ENCODE data around the gene SPACDR. TPM values are rescaled to one million over a fixed set of nuclear protein-coding genes. Genes with fewer than 3 reads are reported as not detected.

Gene SPACDR
- polyA plus RNA-seq, 5 donors, result 2.0 to 6.2 (median 4.0) TPM

DNA sequence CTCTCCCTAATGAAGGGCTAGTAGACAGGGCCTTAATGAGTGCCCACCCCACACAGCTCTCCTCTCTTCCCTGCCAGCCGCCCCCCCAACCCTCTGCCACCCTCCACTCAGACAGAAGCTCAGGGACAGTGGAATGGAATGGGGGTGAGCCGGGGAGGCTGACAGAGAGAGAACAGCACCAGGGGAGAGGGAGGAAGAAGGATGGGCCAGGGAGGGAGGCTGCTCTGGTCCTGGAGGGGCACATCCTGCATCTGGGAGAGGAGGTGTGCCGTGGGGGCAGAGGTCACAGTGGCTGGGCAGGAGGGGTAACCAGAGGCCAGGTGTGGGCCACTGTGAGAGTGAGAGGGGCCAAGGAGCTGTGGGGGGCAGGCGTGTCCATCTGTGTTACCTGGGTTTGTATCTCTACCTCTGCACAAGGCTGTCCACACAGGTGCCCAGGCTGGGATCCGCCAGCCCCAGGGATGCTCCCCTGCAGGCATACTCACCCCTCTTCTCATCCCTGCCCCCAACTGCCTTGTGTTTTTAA lies 22.1 kb upstream of the SPACDR start:
- DNase-seq, result no peak

DNA sequence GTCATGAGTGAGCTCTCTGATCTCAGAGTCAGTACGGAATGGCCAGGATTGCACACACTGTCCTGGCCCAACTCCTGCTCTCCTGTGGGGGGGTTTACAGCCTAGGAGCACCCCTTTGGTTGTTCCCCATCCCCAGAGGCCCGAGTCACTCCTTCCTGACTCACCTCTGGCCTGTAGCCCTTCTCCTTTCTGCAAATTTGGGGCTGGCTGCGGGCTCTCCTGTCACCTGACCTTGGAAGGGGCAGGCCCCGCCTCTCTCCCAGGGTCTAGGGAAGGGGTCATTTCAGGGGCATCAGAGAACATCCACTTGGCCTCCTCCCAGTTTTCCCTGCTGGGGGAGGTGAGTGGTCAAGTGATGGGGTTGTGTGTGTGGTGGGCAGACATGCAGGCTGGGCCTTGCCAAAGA lies 21.4 kb upstream of the SPACDR start:
- no peak for DNase-seq

DNA sequence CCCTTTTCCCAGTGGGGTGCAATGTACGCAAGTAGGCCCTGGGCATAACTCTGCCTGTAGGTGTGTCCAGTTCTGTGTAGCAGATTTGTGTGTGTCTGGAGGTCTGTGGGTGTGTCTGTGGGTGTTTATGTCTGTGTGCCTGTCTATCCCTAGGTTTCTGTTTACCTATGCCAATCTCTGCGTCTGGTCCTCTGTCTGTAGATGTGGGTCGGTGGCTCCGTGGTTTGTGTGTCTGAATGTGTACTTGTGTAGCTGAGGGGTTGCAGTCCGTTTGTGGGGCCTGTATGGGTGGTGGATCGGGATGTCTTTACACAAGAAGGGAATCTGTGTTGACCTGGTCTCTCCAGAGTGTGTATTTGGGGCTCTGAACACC lies 20.6 kb upstream of the SPACDR start:
- DNase-seq, result no peak

DNA sequence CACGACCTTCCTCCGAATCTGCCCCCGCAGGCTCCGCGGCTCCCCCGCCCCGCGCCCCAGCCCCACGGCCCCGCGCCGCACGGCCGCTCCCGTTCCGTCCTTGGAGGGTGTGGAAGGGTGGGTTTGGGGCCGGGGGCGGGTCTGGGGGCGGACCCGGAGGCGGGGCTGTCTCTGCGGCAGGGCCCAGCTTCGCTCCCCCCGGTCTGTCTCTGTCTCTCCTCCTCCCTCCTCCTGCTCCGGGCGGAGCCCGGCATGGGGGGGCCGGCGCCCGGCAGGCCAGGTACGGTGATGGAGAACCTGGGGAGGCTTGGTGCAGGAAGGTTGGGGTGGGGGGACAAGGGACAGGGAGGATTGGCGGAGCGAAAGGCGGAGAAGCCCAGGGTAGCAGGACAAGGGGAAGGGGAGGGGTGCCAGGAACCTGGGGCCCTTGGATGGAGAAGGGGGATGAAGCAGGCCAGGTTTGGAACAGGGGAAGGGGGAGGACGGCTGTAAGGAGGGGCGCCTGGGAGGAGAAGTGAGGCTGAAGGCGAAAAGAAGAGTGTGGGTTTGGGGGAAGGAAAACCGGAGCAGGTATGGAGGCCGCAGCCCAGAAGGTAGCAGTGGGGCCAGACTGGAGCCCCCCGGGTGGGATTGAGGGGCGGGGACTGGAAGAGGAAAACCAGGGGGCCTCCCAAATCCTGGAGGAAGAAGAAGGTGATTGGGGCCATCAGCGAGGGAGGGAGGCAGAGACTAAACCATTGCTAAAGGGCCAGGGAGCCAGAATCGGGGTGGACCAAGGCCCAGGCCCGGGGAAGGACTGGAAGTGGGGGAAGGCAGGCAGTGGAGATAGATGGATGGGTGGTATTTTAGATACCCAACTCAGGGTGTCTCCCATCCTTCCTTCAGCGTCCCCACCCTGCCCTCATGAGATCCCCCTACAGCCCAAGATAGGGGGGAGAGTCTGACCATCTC lies 19.9 kb upstream of the SPACDR start, which contains the start of gene NYAP1:
Gene NYAP1 (plus strand): TSS at position 206 of the 951 bp plus-strand sequence. CDS start 1,385 bp downstream, outside the sequence.
- peak; percentile 57 to 70 for DNase-seq

DNA sequence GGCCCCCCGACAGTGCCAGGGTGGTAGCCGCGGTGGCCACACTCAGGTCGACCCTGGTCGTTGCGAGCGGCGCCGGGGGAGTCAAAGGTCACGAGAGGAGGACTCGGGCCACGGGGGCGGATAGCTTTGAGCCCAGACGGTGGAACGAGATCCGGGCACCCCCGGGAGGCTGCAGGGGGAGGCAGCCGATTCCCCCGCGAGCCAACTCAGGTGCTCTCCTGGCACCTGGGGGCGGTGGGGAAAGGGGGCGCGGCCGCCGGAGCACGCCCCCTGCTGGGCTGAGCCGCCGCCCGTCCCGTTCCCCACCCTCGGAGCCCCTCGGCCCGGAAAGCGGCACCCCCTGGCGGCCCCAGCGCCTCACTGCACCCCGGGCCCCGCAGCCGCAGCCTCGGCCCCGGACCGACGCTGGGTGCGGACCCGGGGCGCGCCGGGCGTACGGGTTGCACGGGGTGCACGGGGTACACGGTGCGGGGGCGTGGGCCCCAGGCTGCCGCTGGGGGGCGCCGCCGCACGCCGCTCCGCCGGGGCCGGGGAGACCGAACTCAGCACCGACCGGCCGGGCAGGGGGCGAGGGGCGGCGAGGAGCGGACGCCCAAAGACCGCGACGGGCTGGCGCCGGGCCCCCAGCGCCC lies 19.1 kb upstream of the SPACDR start:
- peak; percentile 60 for DNase-seq

DNA sequence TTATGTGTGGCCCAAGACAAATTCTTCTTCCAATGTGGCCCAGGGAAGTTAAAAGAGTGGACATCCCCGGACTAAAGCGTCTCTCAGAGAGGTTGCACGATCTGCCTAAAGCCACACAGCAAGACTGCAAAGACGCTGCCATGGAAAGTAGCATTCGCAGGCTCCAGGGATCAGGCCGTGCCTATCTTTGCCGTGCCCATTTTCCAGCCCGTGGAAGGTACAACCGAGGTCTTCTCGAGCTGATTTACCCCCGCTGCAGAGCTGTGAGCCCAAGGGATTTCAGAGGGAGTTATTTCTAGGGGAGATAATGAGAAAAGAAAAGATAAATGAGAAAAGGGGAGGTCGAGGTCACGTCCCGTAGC lies 18.6 kb upstream of the SPACDR start:
- no peak for DNase-seq

DNA sequence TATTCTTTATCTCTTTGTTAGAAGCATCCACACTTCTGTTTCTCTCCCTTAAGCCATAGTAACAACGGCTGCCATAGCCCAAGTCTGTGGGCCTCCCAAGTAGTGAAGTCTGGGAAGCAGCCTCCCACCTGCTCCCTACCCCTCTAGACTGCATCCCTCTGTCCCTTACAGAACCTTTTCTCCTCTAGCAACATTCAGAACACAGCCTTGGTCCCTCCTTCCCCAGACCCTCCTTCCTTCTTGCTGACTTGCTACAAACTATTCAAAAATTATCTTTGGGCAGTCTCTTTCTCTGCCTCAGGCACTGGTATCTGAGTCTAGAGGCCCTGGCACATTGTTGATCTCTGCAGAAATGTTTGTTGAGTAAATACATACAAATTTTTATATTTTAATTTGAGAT lies 17.4 kb upstream of the SPACDR start:
- DNase-seq, result no peak

DNA sequence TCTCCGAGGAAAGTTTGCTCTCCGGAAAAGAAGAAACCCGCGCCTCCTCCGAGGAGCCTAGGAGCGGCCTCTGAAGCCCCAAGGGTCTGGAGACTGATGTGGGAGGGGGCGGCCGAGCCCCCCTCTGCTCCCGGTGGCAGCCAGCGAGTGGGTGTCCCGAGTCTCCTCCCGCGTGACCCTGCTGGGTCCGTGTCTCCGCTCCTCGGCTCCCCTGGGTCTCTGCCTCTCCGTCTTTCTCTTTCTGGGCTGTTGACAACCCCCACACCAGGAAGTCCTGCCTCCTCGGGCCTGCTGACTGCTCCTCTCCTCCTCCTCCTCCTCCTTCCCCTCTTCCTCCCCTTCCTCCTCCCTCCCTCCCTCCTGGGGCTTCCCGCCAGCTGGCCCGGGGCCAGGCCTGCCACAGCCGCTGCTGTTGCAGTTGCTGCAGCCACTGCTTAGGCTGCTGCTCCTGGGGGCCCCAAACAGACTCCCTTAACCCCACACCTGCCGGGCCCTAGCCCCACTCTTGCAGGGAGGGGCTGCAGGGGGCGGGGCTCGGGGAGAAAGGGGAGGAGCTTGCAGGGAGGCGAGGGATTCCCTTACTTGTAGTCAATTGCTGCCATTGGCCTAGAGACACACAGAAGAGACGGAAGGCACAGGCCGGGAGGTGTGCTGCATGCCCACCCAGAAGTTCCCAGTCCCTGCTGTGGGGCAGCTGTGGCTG lies 15.0 kb upstream of the SPACDR start, which contains the start of gene TSC22D4:
Gene TSC22D4 (minus strand): TSS at position 257 of the 703 bp plus-strand sequence. CDS start 1,176 bp downstream, outside the sequence.
- peak; percentile 96 to 97 for DNase-seq

DNA sequence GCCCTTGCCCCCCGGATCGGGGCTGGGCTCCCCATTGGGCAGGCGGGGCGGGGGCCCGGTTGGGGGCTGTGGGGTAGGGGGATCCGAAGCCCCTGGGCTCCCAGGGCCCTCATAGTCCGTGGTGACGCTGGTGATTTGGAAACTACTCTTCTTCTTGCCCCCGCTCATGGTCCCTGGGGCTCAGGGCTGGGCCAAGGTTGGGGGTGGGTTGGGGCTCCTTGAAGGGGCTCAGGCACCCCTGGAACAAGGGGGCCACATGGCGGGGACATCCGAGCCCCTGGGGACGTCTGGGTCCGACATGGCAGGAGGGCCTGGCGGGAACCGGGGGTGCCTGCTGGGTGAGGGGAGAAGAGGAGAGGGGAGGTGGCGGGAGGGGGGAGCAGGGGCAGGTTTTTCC lies 13.8 kb upstream of the SPACDR start:
- no peak for DNase-seq

DNA sequence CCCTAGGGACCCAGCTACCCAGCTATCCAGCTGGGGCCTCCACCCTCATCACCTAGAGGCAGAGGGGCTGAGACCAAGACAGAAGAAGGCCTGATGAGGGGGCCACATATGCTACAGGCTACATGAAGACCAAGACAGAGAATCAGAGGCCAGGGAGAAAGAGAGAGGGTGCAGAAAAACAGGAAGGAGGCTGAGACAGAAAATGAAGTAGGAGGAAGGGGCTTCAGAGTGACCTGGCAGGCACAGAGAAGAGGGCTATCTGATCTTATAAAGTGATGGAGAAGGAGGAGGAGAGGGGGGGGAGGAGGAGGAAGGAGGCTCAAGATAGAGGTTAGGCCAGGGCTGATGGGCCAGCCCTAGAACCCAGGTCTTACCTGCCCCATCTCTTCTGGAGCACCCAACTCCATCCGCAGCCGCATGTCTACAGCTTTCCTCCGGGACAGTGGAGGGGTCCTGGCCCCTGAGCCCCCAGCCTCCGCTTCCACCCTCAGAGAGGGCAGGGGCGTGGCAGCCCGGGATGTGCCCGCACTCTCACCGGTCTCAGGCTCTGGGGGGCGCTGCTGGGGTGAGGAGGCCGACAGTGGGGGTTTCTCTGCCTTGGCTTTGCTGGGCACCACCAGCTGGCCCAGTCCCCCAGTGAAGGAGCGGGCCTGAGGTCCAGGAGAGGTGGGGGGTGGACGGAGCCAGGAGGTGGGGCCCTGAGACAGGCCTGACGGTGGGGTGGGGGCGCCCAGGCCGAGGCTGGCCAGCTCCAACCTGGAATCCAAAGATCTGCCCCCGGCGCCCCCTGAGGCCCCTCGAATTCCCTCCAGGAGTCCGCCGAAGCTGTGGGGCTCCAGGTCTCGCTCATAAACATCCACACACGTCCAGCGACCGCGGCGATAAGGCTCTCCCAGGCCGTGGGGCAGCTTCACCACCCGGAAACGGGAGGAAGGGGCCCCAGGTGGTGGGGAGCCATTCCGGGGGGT lies 13.1 kb upstream of the SPACDR start:
- DNase-seq, result no peak

DNA sequence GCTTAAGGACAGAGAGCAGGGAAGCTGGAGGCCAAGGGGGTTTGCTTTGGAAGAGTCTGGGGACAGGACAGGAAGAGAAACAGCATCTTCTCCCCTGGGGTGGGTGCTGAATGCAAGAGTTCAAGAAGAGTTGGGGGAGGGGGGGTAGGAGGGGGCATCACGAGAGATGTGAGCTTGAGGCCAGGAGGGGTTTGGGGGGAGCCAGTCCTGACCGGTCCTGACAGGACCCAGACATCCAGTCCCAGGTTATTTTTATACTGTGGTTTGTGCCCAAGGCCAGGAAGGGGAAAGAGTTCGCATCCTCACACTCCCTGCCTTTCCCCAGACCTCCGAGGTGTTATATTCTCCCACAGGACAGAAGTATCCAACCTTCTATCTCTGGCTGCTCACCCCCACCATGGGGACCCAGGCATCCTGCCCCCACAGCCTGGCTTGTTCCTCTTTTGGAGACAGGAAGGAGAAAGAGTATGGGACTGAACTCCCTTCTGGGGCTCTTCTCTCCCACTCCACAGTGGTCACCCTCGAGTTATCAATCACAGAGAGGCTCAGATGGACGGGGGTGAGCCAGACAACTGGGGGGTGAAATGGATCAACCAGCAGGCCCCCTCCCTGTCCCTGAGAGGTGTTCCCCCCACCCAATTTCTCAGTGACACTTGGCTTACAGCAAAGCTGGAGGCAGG lies 12.2 kb upstream of the SPACDR start:
- DNase-seq, result no peak

DNA sequence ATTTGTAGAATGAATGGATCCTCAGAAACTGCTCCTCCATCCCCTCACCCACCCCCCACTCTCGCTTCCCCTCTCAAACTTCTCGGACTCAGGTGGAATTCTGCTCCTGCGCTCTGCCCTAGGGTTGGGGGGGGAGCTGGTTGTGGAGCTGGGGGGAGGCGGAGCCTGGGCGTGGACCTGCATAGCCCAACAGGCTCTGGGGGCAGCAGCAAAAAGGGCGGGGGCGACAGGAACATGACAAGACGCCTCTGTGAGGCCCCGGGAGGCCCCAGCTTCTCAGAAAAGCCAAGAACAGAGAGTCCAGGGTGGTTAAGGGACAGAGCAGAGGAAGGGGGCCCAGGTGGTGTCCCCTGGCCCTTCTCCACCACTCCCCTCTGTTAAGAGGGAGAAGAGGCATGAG lies 11.5 kb upstream of the SPACDR start:
- DNase-seq, result no peak

DNA sequence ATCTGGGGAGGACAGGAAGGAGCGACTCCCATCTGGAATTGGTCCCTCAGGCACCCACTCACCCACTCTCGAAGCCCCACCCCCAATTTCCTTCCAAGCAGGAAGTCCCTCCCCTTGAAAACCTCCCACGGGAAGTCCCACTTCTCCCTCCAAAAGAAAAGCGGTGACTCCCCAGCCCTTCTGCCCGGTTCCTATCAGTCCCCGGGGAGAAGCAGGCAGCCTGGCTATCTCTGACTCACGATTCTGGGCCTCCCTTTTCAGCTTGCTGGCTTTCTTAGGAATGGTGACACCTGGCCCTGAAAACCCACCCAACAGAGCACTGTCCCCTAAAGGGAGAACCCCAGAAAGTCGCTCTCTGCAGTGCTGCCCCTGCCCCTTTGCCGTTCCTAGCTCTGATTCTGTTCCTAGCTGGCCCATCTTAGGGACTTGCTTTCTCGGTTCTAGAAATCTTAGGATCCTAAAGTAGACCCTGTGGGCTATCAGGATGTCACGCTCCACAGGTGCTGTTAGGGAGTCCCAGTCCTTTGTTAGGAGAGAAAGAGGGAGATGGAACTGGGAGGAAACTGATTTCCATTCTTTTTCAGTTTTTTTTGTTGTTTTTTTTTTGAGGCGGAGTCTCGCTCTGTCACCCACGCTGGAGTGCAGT lies 8.9 kb upstream of the SPACDR start:
- DNase-seq, result no peak

DNA sequence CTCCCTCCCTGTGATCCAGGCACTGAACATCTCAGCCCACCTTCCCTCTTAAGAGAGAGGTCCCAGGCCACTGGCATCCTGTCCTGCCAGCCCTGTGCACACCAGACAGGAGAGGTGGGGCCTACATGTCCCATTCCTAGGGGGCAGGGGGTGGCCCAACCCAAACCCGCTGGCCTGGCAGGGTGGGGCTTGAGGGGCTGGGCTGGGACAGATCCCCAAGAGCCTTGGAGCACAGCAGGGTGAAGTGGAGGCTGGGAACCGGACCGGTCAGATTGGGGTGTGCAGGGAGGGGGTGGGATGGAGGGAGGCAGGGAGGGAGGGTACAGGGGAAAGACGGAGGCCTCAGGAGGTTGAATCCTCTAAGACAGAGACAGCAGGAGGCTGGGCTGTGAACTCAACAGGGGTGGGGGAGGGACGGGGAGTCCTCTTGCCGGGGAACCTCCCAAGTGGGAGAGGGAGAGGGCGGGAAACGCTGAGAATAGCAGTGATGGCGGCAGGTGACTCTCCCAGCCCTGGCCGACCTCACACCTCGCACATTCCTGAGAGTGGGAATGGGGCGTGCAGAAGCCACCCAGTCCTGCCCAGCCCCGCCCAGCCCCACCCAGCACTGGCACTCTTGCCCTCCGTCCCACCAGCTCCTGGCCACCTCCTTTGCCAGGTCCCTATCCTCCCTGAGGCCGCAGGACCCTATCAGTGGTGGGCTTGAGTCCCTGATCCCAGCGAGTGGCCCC lies 8.2 kb upstream of the SPACDR start:
- no peak for DNase-seq

DNA sequence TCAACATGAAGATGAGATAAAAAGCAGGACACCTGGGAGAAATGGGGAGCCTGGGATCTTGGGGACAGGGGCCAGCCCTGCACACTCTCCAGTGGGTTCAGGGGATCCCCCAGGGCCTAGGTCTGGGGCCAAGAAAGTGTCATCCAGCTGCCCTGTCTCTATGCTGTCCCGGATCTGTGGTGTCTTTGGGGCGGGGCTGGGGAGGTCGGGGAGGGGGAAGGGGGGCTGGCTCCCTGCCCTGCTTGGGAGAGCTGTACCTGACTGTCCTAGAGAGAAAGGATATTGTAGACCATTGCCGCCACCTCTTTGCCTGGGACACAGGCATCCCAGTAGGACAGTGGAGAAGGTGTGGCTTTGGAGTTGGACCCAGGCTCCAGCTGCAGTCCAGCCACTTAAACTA lies 7.0 kb upstream of the SPACDR start:
- no peak for DNase-seq

DNA sequence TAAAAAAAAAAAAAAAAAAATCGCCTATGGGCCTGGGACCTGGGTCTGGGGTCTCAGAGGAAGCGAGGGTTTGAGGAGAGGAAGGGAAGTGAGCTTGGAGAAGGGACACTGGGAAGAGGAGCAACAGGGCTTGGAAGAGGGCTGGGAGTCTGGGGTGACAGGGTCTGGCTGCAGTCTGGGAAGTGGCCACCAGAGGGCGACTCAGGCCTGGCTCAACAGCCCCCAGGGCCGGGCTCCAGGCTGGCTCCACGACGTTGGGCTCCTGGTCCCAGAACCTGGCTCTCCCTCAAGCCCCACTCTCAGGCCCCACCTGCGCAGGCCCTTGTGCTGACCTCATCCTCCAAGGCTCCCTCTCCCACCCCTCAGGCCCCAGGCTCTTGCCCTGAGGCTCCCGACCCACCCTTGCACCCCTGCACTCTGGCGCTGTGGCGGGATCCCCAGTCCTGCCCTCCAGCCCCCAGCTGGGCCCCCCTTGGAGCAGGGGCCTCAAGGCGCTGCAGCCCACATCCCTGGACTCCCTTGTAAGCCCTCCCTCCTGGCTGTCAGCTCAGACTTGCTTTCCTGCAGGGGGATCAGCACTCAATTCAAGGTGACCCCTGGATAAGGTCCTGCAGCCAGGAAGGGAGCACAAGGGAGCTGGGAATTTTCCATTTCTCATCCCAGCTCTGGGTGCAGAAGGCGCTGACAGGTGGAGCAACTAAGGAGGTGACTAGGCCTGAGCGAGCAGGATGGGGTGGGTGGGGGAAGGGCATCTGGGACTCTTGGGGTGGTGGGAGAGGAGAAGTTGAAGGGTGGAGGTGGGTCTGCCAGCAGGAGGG lies 5.4 kb upstream of the SPACDR start:
- peak; percentile 70 to 76 for DNase-seq

DNA sequence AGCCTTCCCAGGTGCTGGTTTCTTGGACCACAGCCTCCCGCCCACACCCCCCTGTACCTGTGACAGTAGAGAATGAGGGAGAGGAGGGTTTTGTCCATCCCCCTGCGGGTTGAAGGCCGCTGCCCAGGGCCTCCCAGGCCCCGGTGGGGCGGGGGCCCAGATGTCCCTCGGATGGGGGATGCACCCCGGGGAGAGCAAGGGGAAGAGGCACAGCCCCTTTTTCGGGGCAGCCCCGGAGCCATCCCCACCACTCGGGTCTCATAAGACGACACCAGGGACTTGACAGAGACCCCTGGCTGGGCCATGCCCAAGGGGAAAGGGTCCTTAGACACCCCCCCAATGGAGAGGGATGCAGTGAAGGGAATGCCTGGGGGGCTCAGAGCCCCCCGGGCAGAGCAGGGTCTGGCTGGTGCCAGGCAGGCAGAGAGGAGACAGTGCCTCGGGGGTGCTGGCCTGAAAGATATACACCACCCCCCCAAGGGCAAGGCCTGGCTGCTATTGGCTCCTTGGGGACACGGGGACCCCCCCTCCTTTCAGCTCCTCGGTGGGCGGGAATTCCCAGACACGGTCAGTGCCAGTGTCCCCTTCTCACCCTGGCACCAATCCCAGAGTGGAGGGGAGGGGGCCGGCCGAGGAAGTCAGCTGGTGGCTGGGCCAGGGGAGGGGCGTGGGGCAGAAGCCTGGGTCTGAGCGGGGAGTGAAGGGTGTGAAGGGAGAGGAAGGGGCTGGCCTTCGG lies 3.7 kb upstream of the SPACDR start:
- DNase-seq, result peak in 1 of 2 donors; percentile 64
